T follicular helper cell (primary cell): ENCODE results near the gene SLC30A1.
"Not testable (repeated sequence)": the region's sequence is repeated elsewhere in the genome, so short reads cannot be mapped to it uniquely, and the experiment has no call there.

Source experiments
- DNase-seq: peaks from one replicate; pipeline ENCODE4 v3.0.0-alpha.2; 2020; ENCODE audit warnings: low read depth

Gene SLC30A1

GRCh38 chr1:211583011-211583992 is 4.3 kb upstream of the SLC30A1 start:
- DNase-seq = no peak

GRCh38 chr1:211581526-211581925 is 2.6 kb upstream of the SLC30A1 start:
- no peak for DNase-seq

GRCh38 chr1:211580303-211580687 is 1.3 kb upstream of the SLC30A1 start:
- DNase-seq = no peak

DNA sequence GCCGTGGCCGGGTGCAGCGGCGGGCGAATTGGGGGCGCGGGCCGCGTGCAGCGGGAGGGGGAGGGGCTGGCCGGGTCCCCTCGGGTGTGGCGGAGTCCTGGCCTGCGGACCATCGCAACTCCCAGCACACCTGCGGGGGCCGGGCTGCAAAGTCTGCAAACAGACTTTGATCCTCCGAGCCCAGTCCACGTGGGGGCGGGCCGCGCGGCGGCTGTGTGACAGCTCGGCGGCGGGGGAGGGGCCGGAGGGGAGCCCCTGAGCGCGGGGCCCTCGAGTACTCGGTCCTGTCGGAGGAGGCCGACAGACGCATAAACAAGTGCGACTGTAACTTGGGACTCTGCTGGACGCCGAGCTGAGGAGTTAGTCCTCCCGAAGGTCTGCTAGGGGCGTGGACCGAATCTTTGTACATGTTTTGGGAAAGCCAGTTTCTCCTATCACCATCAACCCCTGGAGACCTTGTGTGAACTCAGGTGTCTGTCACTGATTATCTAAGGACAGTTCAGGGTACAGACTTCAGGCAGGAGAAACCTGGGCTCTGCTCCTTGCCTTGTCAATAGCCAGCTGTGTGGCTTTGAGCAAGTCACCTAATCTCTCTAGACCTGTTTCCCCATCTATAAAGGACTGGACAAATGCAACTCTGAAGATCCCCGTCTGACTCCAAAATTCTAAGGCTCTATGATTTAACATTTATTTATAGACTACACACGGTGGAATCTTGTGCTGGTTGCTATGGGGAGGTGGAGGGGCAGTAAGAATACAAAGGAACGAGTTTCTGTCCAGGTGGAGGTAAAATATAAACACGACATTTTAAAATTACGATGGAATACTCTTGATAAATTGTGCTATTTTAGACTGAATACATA is 710 bp upstream of the SLC30A1 start:
- DNase-seq = no peak

GRCh38 chr1:211577819-211578639 is 932 bp downstream of the SLC30A1 start:
- peak; percentile 63 for DNase-seq

DNA sequence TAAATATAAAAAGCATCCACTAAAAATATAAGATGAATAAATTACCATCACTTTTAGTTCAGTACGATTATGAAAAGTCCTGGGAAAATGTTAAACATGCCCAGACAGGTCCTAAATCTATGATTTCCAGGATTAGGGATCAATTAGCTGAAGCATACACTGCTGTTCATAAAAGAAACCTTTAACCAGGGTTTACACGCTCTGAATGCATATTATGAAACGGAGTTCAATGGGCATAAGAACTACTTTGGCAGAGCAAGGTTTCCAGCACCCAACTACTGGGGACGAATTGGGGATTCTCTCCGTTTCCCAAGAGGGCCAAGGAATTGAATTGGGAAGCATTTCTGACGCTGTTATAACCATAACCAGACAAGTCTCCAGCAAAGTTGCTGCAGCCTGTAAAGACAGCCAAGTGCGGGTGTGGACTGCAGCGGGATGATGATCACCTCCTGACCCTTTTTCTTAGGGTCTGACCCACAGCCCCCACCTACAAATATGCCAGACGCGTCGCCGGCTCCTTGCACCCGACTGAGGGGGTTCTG is 1.6 kb downstream of the SLC30A1 start:
- DNase-seq = no peak

GRCh38 chr1:211576717-211577116 is 2.2 kb downstream of the SLC30A1 start:
- DNase-seq = no peak

DNA sequence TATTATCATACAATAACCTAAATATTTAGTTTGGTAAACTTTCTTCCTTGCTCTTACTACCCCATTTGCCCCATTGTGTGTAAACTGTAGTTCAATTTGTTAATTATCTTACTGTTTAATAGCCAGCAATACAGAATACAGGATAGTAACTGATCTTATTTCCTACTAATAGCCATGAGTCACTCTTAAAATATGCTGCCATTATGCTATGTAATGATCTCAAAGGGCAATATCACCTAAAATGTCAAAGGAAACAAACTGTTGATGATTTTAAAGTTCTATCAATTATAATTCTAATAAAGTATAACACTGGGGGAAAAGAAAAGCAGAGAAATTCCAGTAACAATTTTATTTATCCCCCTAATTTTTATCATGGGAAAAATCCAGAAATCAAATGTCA is 4.3 kb downstream of the SLC30A1 start:
- no peak for DNase-seq

- no peak for DNase-seq
Observed at GRCh38 chr1:211571998-211572397, 7.0 kb downstream of the SLC30A1 start.

GRCh38 chr1:211570378-211570777 is 8.6 kb downstream of the SLC30A1 start:
- DNase-seq = not testable (repeated sequence)

DNA sequence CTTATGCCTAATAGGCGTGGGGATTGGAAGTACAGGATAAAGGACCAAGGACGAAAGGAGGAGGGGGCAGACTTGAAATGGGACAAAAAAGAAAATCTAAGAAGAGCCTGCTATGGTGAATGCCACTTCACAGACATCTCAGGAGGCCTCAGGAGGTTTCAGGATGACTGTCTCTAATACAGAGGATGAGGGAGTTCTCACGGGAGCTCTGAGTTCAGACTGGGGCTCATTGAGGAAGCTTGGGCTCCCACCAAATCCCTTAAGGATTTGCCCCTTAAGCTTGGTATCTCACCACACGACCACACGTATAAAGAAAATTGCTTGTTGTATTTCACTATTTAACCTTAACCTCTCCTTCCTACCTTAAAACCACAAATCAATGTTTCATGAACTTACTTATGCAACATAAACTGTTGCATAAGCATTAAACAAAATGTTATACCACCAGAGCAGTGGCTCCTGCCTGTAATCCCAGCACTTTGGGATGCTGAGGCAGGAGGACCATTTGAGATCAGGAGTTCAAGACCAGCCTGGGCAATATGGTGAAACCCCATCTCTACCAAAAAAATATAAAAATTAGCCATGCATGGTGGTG is 12.4 kb downstream of the SLC30A1 start:
- no peak for DNase-seq

GRCh38 chr1:211564084-211564483 is 14.9 kb downstream of the SLC30A1 start:
- no peak for DNase-seq

DNA sequence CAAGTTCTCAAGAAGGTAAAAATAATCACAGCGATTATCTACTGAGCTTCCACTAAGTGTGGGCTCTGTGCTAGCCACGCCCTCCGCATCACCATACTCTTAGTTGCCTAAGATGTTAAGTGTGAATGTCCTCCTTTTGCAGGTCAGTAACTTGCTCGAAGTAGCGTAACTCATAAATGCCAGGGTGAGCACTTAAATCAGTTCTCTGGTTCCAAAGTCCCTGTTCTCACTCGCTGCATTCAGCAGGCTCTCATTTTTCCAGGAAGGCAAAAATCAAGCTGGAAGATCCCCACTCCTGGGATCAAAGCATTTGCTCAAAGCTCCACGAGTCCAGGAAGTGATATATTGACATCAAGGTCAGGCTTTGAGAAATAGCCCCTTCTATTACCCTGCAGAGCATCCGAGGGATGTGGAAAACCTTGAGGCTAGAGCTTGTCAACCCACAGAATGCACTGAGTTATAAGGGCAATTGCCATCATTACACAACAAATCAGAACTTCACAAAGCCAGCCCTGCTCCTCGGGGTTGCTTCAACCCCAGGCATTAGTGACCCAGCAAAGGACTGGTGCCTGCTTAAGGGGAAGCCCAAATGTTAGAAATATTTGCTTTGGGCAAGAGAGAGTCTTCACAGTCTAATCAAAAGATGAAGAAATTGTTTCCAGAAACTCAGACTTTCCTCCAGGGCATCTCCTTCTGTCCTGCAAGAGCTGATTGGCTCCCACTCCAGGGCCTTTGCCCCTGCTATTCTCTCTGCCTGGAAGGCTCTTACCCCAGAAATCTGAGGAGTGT is 19.5 kb downstream of the SLC30A1 start:
- no peak for DNase-seq

DNA sequence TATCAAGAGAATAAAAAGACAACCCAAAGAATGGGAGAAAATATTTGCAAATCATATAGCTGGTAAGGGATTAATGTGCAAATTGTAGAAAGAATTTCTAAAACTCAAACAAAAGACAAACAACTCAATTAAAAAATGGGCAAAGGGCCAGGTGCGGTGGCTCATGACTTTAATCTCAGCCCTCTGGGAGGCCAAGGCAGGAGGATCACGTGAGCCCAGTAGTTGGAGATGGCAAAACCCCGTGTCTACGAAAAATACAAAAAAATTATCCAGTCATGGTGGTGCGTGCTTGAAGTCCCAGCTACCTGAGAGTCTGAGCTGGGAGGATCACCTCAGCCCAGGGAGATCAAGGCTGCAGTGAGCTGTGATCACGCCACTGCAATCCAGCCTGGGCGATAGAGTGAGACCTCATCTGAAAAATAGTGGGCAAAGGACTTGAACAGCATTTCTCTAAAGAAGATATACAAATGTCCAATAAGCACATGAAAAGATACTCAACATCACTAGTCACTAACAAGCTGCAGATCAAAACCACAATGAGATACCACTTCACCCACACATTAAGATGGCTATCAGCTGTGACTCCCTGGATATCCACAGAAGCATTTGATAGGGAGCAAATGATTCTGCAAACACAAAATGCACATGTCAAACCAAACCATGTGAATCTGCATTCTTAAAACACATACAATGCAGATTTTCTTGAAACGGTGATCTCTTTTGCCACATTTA is 20.9 kb downstream of the SLC30A1 start:
- no peak for DNase-seq

DNA sequence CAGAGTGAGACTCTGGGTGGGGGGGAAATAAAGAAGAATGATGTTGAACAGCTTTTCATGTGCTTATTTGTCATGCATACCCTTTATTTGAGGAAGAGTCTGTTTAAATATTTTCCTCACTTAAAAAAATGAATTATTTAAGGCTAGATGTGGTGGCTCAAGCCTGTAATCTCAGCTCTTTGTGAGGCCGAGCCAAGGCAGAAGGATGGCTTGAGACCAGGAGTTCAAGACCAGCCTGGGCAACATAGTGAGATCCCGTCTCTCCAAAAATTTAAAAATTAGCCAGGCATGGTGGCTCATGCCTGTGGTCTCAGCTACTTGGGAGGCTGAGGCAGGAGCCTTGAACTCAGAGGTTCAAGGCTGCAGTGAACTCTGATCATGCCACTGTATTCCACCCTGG is 25.4 kb downstream of the SLC30A1 start:
- no peak for DNase-seq

- DNase-seq = no peak
Observed at GRCh38 chr1:211551638-211552460, 27.1 kb downstream of the SLC30A1 start.

- DNase-seq = no peak
Observed at GRCh38 chr1:211549092-211549711, 29.8 kb downstream of the SLC30A1 start.
